Suprapubic skin (tissue), 4 donors: ENCODE results near the gene KSR2.

ENCODE experiments used
- CTCF ChIP-seq, 2 donors: fragments of 200-600 bp in 1 of 2; fragments of 450-650 bp in 1 of 2; sonication (generic) in 1 of 2; IDR thresholded peaks; one replicate each; pipeline ENCODE4 v1.5.1; 2016 to 2019; ENCODE audit warnings: antibody characterized with exemption in 2 of 2, mild to moderate bottlenecking in 1 of 2, moderate library complexity in 1 of 2
- EP300 ChIP-seq: sonication (generic); formaldehyde crosslinking; IDR thresholded peaks from one replicate; pipeline ENCODE4 v1.6.1; 2017; ENCODE audit warnings: antibody characterized with exemption
- POLR2A ChIP-seq, 2 donors: fragments of 450-650 bp; IDR thresholded peaks; one replicate each; pipeline ENCODE4 v1.6.1; 2017; ENCODE audit warnings: antibody characterized with exemption in 2 of 2, mild to moderate bottlenecking in 2 of 2, moderate library complexity in 2 of 2
- POLR2AphosphoS5 ChIP-seq, 3 donors: sonication (generic); formaldehyde crosslinking; IDR thresholded peaks; one replicate each; pipeline ENCODE4 v1.6.1; 2017; ENCODE audit warnings: antibody characterized with exemption in 3 of 3

GRCh38 chr12:117526757-117527478 is 441.9 kb downstream of the KSR2 start:
- no peak for TF ChIP-seq CTCF (IDR thresholded peaks at IDR 0.05)
- no peak for TF ChIP-seq POLR2A (IDR thresholded peaks at IDR 0.05)
- TF ChIP-seq EP300, result no peak
- no peak for TF ChIP-seq POLR2AphosphoS5 (IDR thresholded peaks at IDR 0.05)
